ENCODE results near the gene IL1A.

DNA sequence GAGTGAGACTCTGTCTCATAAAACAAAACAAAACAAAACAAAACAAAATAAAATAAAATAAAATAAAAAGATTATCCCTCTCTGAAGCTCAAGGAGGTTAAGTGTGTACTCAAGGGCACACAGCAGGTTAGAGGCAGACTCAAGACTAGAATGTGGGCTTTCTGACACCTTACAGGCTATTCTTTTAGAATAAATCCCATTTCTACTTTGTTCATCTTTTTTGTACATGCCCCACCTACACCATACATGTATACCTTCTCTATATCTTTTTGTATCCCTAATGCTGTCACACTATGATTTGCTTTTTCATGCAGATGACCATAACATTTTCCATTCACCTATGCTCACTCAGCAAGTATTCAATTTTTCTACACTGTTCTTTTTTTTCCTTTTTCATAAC is 49.7 kb upstream of the IL1A start:
- TF ChIP-seq EP300 (IDR thresholded peaks at IDR 0.05): no peak
- TF ChIP-seq, protein P1, sequence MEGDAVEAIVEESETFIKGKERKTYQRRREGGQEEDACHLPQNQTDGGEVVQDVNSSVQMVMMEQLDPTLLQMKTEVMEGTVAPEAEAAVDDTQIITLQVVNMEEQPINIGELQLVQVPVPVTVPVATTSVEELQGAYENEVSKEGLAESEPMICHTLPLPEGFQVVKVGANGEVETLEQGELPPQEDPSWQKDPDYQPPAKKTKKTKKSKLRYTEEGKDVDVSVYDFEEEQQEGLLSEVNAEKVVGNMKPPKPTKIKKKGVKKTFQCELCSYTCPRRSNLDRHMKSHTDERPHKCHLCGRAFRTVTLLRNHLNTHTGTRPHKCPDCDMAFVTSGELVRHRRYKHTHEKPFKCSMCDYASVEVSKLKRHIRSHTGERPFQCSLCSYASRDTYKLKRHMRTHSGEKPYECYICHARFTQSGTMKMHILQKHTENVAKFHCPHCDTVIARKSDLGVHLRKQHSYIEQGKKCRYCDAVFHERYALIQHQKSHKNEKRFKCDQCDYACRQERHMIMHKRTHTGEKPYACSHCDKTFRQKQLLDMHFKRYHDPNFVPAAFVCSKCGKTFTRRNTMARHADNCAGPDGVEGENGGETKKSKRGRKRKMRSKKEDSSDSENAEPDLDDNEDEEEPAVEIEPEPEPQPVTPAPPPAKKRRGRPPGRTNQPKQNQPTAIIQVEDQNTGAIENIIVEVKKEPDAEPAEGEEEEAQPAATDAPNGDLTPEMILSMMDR (IDR thresholded peaks at IDR 0.05): no peak
- no peak for TF ChIP-seq POLR2A (IDR thresholded peaks at IDR 0.05)
- no peak for TF ChIP-seq POLR2AphosphoS5 (IDR thresholded peaks at IDR 0.05)

Measured in upper lobe of left lung (tissue), 4 donors.